ENCODE measurements around the gene BRMS1. TPM values are rescaled to one million over a fixed set of nuclear protein-coding genes. Genes with fewer than 3 reads are reported as not detected.

BRMS1 gene
- total RNA-seq, 1 donor from 2014 or later, result 33.4 TPM

GRCh38 chr11:66293777-66294625 is 50.9 kb downstream of the BRMS1 start:
- no peak overlapping the region for H3K27ac Mint-ChIP-seq (ENCODE audit: unreplicated experiment)
- no peak for DNase-seq (ENCODE audit: extremely low spot score, unreplicated experiment)
- H3K4me3 Mint-ChIP-seq (ENCODE audit: unreplicated experiment), result no peak overlapping the region
- peaks cover 18% of the 10 kb centered on the region for H3K4me1 Mint-ChIP-seq (ENCODE audit: unreplicated experiment)
- H3K27me3 Mint-ChIP-seq (ENCODE audit: unreplicated experiment), result peaks cover 19% of the 10 kb centered on the region
- TF ChIP-seq CTCF (IDR thresholded peaks at IDR 0.05), result no peak
- H3K36me3 Mint-ChIP-seq (ENCODE audit: unreplicated experiment), result no peaks in the 10 kb centered on the region
- H3K9me3 Mint-ChIP-seq (ENCODE audit: unreplicated experiment), result no peaks in the 10 kb centered on the region

GRCh38 chr11:66293352-66293751 is 51.6 kb downstream of the BRMS1 start:
- DNase-seq (ENCODE audit: extremely low spot score, unreplicated experiment), result no peak
- Mint-ChIP-seq H3K27ac (ENCODE audit: unreplicated experiment) (no peak overlapping the region), H3K9me3 (ENCODE audit: unreplicated experiment) (no peaks in the 10 kb centered on the region), H3K4me3 (ENCODE audit: unreplicated experiment) (no peak overlapping the region), H3K27me3 (ENCODE audit: unreplicated experiment) (peaks cover 19% of the 10 kb centered on the region), H3K4me1 (ENCODE audit: unreplicated experiment) (peaks cover 20% of the 10 kb centered on the region), H3K36me3 (ENCODE audit: unreplicated experiment) (no peaks in the 10 kb centered on the region)
- no peak for TF ChIP-seq CTCF (IDR thresholded peaks at IDR 0.05)

- H3K4me3 Mint-ChIP-seq (ENCODE audit: unreplicated experiment), result peak overlapping the region; percentile 48
- peaks cover 24% of the 10 kb centered on the region for H3K4me1 Mint-ChIP-seq (ENCODE audit: unreplicated experiment)
- no peaks in the 10 kb centered on the region for H3K9me3 Mint-ChIP-seq (ENCODE audit: unreplicated experiment)
- H3K27ac Mint-ChIP-seq (ENCODE audit: unreplicated experiment), result no peak overlapping the region
- H3K27me3 Mint-ChIP-seq (ENCODE audit: unreplicated experiment), result peaks cover 19% of the 10 kb centered on the region
- no peak for DNase-seq (ENCODE audit: extremely low spot score, unreplicated experiment)
- TF ChIP-seq CTCF (IDR thresholded peaks at IDR 0.05), result no peak
- no peaks in the 10 kb centered on the region for H3K36me3 Mint-ChIP-seq (ENCODE audit: unreplicated experiment)
These were observed 52.2 kb downstream of the BRMS1 start for GRCh38 chr11:66292543-66293332.

- TF ChIP-seq CTCF (IDR thresholded peaks at IDR 0.05), result no peak
- Mint-ChIP-seq H3K36me3 (ENCODE audit: unreplicated experiment) (no peaks in the 10 kb centered on the region), H3K4me3 (ENCODE audit: unreplicated experiment) (peak within 1 kb of the TSS; percentile 63), H3K27ac (ENCODE audit: unreplicated experiment) (no peak within 1 kb of the TSS), H3K27me3 (ENCODE audit: unreplicated experiment) (peaks cover 19% of the 10 kb centered on the region), H3K4me1 (ENCODE audit: unreplicated experiment) (peaks cover 31% of the 10 kb centered on the region), H3K9me3 (ENCODE audit: unreplicated experiment) (no peaks in the 10 kb centered on the region)
- DNase-seq (ENCODE audit: extremely low spot score, unreplicated experiment), result no peak
These were observed 53.0 kb downstream of the BRMS1 start, which contains the start of gene TMEM151A for GRCh38 chr11:66291706-66292542. Gene TMEM151A, plus strand, starts transcription at chr11:66291894. Its CDS starts 120 bp downstream, at chr11:66292014.
